Amygdala (tissue), 56 donors: ENCODE measurements around the gene MUC5B.
"Not testable (repeated sequence)": the region's sequence is repeated elsewhere in the genome, so short reads cannot be mapped to it uniquely, and the experiment has no call there.

Experiments
- DNase-seq, 56 donors: peaks; one replicate each; lab custom pipeline; 2025; lab: John Stamatoyannopoulos, UW

MUC5B gene

DNA sequence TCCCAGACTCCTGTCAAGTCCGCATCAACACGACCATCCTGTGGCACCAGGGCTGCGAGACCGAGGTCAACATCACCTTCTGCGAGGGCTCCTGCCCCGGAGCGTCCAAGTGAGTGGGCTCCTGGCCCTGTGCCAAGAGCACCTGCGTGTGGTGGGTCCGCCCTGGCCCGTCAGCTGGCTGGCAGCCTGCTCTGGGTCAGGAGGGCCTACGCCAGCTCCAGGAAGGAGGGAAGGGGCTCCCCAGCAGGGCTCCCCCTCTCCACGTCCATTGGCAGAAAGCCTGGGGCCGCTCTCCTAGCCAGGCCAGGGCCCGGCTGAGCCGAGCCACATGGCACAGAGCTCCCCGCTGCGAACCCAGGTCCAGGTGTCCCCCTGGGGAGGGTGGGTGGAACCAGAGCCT lies 37.8 kb downstream of the MUC5B start:
- no peak for DNase-seq

DNA sequence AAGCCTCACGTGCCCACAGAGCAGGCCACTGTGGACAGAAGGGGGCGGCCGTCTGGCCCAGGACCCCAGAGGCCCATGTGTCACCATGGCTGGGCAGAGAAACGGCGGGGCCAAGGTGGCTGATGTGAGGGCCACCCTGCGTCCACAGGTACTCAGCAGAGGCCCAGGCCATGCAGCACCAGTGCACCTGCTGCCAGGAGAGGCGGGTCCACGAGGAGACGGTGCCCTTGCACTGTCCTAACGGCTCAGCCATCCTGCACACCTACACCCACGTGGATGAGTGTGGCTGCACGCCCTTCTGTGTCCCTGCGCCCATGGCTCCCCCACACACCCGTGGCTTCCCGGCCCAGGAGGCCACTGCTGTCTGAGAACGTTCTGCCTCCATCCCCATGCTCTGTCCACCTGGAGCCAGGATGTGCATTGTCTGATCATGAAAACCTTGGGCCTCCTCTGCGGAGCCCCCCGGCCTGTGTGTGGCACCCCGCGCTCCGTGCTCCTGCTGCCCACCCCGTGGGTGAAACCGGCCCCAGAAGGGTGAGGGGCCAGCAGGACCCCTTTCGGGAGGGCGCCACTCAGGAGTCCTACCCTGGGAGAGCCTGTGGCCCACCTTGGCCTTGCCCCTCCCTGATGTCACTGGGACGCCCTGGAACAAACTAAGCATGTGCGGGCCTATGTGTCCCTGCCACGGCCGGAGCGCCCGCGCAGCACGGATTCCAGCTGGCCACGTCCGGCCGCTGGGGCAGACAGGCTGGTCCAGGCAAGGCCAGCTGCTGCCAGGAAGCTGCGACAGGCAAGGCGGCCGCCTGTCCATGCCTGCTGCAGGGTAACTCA lies 38.6 kb downstream of the MUC5B start:
- no peak for DNase-seq

DNA sequence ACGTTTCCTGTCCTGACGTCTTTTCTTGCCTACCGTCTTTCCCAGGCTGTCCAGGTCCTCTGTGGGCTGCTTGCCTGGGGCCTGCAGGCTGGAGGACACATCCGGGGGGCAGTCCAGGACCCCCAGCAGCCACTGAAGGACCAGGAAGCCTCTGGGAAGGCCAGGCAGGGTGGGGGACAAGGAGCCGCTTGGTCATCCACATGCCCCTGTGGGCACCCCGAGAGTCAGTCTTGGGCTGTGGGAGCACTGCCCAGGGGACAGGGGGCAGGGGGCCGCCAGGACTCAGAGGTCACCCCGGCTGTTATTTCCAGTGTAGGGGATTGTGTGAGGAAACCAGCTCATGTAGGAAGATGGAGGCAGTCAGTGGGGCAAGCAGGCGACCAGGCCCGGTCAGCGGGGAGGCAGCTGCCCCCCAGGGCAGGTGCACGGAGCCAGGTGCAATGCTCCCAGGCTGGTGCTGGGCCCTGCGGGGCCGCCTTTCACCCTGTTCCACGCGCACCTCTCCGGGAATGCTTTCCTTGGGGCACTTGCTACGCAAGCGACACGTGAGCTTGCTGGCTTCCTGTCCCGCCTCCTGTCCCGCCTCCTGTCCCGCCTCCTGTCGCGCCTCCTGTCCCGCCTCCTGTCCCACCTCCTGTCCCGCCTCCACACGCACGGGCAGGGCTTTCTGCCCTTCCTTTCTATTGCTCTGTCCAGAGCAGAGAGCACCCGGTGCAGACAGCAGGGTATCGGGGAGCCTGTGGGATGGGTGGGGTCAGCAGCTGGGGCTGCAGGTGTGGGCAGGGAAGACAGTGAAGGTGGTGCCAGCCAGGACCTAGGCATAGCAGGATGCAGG lies 39.5 kb downstream of the MUC5B start:
- DNase-seq: peak in 55 of 56 donors; percentile 29 to 98 (median 86)

DNA sequence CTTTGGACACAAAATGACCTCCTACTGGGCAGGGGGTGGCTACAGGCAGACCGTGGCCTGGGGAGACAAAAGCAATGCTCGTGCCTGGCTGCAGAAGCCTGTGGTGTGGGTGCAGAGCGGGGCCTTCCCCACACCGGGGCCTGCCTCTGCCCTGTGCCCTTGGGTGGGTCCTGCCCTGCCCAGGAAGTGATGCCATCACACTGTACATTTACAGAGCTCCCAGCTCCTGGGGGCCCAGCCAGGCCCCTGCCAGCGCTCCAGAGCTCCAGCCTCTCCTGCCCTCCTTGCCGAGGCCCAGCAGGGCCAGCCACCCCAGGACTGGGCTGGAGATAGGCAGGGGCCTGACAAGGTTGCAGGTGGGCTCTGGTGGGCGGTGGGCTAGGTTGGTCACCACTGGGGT lies 40.1 kb downstream of the MUC5B start:
- no peak for DNase-seq

DNA sequence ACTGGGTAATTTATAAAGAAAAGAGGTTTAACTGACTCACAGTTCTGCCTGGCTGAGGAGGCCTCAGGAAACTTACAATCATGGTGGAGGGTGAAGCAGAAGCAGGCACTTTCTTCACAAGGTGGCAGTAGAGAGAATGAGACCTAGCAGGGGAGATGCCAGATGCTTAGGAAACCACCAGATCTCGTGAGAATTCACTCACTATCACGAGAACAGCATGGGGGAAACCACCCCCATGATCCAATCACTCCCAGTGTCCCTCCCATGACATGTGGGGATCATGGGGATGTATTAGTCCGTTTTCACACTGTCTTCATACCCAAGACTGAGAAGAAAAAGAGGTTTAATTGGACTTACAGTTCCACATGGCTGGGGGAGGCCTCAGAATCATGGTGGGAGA lies 41.6 kb downstream of the MUC5B start:
- DNase-seq: peak in 5 of 56 donors; percentile 15 to 32 (median 17)

DNA sequence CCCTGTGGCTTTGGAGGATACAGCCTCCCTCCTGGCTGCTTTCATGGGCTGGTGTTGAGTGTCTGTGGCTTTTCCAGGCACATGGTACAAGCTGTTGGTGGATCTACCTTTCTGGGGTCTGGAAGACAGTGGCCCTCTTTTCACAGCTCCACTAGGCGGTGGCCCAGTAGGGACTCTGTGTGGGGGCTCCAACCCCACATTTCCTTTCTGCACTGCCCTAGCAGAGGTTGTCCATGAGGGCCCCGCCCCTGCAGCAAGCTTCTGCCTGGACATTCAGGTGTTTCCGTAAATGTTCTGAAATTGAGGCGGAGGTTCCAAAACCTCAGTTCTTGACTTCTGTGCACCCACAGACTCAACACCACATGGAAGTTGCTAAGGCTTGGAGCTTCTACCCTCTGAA lies 42.6 kb downstream of the MUC5B start:
- DNase-seq: not testable (repeated sequence)

DNA sequence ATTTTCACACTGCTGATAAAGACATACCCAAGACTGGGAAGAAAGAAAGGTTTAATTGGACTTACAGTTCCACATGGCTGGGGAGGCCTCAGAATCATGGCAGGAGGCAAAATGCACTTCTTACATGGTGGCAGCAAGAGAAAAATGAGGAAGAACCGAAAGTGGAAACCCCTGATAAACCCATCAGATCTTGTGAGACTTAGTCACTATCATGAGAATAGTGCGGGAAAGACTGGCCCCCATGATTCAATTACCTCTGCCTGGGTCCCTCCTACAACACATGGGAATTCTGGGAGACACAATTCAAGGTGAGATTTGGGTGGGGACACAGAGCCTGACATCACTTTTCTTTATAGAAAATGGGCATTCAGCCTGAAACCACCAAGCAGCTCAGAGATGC lies 44.1 kb downstream of the MUC5B start:
- not testable (repeated sequence) for DNase-seq

DNA sequence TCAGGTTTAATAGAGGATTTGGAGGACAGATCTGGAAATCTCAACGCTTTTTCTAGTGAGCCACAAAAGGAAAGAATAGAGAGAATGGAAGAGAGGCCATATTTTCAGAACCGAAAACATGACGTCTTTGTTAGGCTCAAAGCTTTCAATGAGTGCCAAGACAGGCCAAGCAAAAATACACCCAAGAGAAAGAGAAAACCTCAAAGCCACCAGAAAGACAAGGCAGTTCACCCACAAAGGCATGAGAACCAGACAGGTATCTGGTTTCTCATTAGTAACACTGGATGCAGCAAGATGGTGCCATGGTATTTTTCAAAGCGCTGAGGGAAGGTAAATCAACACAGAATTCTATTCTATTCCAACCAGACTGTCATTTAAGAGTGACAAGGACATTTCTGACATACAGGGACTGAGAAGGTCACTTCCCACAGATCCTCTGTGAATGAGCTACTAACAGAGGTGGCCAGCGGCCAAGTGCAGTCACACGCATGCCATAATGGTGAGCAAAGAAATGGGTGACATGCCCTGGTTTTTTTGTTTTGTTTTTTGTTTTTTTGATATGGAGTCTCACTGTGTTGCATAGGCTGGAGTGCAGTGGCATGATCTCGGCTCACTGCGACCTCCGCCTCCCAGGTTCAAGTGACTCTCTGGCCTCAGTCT lies 44.7 kb downstream of the MUC5B start:
- DNase-seq: peak in 5 of 56 donors; percentile 4 to 52 (median 29)

DNA sequence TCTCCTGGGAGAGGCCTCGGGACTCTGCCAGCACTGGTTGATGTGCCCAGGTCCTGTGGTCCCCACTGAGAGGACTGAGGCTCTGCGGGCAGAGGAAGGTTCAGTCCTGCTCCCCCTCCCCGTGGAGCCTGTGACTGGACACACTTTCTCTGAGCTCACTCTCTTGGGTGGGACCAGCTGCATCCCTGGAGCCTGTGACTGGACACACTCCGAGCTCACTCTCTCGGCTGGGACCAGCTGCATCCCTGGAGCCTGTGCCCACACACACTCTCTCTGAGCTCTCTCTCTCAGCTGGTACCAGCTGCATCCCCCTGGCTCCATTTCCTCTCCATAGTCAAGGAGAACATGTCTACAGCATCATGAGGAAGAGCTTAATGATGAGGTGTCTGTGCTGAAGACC lies 47.1 kb downstream of the MUC5B start:
- DNase-seq: peak in 16 of 56 donors; percentile 6 to 62 (median 42)

DNA sequence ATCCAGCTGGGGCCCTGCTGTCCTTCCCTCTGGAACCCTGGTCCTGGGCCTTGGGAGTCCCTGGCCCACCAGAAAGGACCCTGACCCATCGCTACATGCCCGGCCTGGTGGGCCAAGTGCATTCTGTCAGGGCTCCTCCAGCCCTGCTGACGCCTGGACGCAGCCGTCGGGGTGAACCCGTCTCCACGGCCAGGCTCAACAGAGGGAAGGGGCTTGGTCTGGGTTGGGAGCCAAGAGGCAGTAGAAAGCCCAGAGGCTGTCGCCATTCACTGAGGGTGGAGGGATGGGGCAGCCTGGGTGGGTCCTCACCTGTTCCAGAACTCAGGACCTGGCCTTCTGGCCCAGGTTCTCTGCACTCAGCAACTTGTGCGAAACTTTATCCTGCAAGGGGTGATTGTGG lies 47.6 kb downstream of the MUC5B start:
- no peak for DNase-seq

DNA sequence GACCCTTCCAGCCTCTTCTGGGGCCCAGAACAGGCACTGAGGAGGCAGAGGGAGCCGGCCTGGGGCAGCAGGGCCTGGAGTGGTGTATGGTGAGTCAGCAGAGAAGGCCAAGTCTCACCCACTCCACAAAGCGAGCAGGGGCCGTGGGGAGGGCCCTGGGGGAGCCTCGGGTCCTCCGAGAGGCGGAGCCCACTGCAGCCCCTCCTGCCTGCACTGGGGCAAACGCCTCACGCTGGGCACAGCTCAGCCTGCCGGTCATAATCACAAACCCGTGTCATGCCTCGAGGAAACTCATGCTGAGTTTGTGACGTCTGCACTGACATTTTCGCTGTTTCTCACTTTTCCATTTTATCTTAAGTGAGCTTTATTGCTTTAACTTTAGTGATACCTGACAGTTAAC lies 48.1 kb downstream of the MUC5B start:
- no peak for DNase-seq

DNA sequence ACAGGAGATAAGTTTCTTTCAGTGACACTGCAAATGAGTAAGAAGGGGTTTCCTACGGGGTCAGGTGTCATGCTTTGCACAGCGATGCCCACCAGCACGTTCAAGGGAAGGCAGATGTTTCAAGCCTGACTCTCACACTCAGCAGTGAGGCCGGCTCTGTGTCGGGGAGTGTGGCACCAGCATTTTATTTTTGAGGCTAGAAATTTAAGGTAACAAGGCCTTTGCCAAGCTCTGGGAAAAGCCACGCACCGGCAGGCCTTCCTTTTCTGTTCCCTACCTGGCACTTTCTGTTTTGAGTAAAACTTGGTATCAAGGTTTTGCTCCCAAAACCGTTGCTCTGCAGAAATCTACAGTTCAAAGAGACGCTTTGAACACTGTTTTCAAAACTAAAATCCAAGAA lies 48.5 kb downstream of the MUC5B start:
- no peak for DNase-seq

DNA sequence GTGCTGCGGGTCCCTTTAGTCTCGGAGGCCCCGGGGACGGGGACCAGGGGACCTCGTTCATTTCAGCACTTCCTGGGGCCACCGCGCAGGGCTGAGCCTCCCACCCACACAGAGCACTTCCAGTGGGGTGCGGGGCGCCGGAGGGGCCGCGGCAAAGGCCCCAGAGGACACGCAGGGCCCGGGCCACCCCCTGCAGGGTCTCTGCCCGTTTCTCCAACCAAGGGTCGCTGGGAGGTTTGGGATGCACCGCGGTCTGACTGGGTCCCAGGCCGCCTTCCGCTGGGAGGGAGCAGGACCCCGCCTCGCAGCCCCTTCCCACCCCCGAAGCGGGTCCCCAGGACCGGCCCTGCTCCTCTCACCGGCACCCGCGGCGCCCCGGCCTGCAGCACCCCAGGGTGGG lies 49.1 kb downstream of the MUC5B start:
- no peak for DNase-seq

DNA sequence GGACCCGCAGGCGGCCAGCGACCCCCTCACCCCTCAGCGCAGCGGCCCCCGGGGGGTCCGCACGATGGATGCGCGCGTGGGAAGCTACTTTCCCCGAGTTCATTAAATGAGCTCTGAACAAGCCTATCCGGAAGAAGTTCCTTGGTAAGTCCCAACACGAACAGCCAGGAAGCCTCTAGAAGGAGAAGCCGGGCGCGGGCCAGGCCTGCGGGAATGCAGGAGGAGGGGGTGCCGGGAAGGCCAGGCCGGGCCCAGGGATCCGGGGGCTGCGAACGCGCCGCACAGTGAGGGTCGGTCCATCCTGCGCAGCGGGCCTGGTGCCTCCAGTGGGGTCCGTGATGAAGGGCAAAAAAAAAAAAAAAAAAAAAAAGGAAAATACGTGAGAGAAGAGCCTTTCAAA lies 49.7 kb downstream of the MUC5B start:
- peak in 1 of 56 donors; percentile 13 for DNase-seq

DNA sequence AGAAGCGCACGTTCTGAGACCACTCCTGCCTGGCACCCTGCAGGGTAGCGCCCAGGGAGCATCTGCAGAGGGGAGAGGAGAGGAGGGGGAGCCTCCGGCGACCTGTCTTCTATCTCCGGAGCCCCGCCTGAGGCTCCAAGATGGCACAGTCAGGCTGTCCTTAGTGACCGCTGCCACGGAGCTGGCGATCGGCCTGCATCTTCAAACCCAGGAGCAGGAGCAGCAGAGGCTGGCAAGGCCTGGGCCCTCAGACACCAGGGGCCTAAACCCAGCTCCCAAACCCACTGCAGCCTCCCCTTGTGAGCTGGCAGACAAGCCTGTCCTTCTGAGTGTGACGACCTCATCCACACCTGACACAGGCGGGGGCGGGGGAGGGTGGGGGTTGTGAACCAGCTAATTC lies 51.6 kb downstream of the MUC5B start:
- DNase-seq: no peak

DNA sequence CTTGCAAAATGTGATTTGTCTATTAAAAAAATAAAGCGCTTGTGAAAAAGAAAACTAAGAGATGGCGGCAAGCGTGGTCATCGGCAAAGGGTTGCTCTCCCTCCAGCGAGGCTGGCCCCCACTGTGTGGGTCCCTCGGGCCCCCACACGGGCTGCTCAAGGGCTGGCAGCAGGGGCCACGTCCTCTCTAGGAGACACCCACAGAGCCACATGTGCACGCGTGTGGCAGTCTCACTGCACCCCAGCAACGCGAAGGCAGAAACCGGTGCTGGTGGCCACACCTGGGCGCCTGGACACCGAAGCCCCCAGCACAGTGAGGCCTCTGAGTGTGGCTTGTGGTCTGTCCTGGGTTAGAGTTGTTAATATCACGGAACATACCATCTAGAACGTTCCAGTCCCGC lies 52.2 kb downstream of the MUC5B start:
- DNase-seq: no peak

DNA sequence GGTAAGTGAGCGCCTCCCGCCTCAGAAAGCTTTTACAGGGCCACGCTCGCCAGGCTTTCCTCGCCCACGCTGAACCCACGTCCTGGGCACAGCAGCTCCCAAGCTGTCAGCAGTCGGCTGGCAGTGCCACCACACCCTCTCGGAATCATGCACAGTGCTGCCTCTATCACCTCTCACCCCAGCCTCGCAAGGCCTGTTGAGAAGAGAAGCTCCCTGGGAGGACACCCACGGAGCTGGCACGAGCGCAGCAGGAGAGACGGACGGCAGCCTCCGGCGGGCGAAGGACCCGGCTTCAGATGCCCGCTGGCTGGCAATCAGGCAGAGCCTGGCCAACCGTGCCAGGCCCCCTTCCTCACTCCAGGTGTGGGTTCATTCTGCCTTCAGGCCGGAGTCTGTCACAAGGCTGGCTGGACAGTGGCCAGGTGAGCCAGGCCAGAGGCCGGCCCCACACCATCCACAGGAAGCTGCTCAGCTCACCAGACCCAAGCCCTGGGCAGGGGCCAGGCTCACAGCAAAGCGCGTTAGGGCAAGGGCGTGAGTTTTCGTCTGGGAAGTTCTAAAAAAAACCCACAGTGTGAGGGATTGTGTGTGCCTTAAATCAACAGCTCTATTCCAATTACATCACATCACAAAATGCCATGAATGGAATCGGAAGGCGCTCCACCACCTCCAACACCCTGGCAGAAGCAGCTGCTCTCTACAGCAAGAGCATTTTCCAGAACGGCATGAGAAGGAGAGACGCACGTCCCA lies 53.4 kb downstream of the MUC5B start:
- DNase-seq: peak in 21 of 56 donors; percentile 28 to 75 (median 49)

DNA sequence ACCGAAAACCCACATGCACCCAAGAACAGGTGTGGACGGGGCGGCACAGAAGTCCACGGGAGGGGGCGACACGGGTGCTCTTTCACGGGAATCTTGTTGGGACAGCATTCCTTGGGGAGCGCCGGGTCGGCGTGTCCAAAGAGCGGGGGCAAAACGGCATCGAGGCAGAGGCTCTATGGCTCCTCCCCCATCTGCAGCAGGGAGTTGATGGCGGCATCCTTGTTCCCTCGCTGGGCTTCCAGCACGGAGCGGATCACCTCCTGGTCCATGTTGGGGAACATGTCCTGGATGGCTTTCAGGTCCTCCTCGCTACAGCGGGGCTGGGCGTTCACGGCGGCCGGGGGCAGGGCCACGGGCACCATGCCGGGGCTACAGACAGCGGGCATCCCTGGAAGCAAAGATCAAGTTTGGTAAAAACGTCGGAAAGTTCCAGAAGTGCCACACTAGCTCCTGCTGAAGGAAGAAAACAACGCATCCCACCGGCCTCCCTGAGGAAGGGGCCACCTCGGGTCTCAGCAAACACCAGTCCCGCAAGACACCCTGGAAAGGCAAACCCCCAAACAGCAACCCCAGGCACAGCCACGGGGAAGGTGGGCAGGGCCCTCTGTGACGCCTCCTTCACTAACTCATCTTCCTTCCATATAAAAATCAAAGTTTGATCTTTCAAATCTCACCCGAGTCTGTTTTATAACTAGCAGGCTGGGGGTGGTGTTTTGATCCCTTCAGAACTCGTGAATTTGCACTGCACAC lies 54.2 kb downstream of the MUC5B start:
- no peak for DNase-seq

DNA sequence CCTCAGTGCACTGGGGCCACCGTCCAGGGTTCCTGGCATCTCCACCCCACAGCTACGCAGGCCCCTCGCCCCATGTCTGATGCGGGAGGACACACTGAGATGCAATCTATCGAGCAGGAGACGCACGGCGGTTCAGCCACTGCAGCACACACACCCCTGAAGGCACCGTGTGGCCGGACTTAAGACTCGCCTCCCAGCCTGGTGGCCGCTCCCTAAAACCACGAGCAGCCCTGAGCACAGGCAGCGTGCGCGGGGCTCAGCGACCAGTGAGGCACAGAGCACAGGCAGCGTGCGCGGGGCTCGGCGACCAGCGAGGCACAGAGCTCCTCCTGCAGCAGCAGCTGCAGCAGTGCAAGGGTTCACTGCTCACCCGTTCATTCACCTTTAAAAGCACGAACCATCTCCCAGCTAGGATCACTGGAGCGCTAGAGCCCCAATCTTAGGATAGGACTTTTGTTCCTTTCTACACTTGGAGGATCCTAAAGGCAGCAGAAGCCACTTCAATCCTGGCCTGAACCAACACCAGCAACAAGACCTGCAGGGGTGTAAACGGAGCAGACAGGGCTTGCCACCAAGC lies 55.2 kb downstream of the MUC5B start:
- no peak for DNase-seq
